HG03196 (cell line): Measurements from ENCODE around the gene DPP6.

Source experiments
- ATAC-seq: cut with Tn5 transposase; IDR thresholded peaks from one replicate; pipeline ENCODE4 v1.9.1; 2021; ENCODE audit not compliant: unreplicated experiment

DPP6 gene

GRCh38 chr7:154231732-154232131, 179.5 kb downstream of the DPP6 start:
- no peak for ATAC-seq

- ATAC-seq: no peak
Measured at GRCh38 chr7:154232700-154233099, 180.5 kb downstream of the DPP6 start.

- ATAC-seq: no peak
Measured at GRCh38 chr7:154241988-154242387, 189.8 kb downstream of the DPP6 start.

GRCh38 chr7:154242709-154243108, 190.5 kb downstream of the DPP6 start:
- no peak for ATAC-seq

- no peak for ATAC-seq
Measured at GRCh38 chr7:154252046-154252445, 199.8 kb downstream of the DPP6 start.

- no peak for ATAC-seq
Measured at GRCh38 chr7:154253810-154254209, 201.6 kb downstream of the DPP6 start.

GRCh38 chr7:154255324-154255723, 203.1 kb downstream of the DPP6 start:
- no peak for ATAC-seq

- no peak for ATAC-seq
Measured at GRCh38 chr7:154256150-154256549, 204.0 kb downstream of the DPP6 start.

GRCh38 chr7:154259396-154259795, 207.2 kb downstream of the DPP6 start:
- ATAC-seq: no peak

GRCh38 chr7:154287356-154287755, 235.2 kb downstream of the DPP6 start:
- no peak for ATAC-seq

GRCh38 chr7:154289119-154289518, 236.9 kb downstream of the DPP6 start:
- no peak for ATAC-seq

GRCh38 chr7:154296443-154296842, 244.2 kb downstream of the DPP6 start:
- ATAC-seq: no peak

GRCh38 chr7:154299736-154300135, 247.5 kb downstream of the DPP6 start:
- ATAC-seq: no peak

GRCh38 chr7:154302380-154302779, 250.2 kb downstream of the DPP6 start:
- ATAC-seq: no peak

GRCh38 chr7:154304231-154304630, 252.0 kb downstream of the DPP6 start:
- no peak for ATAC-seq

GRCh38 chr7:154304740-154305700, 252.8 kb downstream of the DPP6 start:
- no peak for ATAC-seq

- no peak for ATAC-seq
Measured at GRCh38 chr7:154306036-154306435, 253.8 kb downstream of the DPP6 start.

GRCh38 chr7:154308928-154309327, 256.7 kb downstream of the DPP6 start:
- no peak for ATAC-seq

- no peak for ATAC-seq
Measured at GRCh38 chr7:154310114-154310513, 257.9 kb downstream of the DPP6 start.

- ATAC-seq: no peak
Measured at GRCh38 chr7:154324196-154324595, 272.0 kb downstream of the DPP6 start.

- ATAC-seq: no peak
Measured at GRCh38 chr7:154326421-154326820, 274.2 kb downstream of the DPP6 start.

GRCh38 chr7:154330318-154330717, 278.1 kb downstream of the DPP6 start:
- ATAC-seq: no peak
